GM21717 (cell line): ENCODE measurements around the gene NPSR1.
"Not testable (repeated sequence)": the region's sequence is repeated elsewhere in the genome, so short reads cannot be mapped to it uniquely, and the experiment has no call there.

Experiments
- ATAC-seq: cut with Tn5 transposase; IDR thresholded peaks from one replicate; pipeline ENCODE4 v1.9.1; 2021; ENCODE audit warnings: mild to moderate bottlenecking, moderate library complexity; ENCODE audit not compliant: unreplicated experiment

The NPSR1 gene

DNA sequence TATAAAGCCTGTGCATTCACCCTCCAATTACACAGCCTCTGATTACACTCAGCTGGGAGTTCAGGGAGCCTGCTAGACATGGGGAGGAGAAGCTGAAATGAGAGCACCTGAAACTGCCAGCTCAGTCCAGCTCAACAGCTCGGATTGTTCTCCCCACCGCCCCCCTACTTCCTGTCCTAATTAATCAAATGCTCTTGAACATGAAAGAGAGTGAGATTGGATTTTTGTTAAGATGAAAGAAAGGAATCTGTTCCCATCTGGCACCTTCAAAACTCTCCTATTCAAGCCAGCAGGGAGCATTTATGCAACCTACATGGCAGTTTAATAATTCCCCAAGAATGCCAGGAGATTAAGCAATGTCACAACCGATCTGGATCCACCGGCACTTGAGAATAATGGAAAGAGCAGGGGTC, 98.0 kb downstream of the NPSR1 start:
- no peak for ATAC-seq

DNA sequence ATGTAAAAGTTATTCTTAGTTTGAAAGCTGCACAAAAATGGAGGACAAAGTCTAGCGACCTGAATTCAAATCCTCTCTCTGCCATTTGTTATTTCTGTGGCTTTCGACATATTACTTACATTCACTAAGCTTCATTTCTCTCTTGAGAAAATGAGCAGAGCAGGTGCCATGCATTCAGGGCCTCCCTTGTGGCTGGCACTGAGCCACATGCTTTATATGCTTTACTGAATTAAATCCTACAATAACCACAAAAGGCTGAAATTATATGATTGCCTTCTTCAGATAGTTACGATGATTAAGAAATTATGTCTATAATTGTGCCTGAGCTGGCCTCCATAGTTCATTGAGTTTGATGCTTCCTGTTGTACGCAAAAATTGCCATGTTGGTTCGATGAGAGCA, 98.7 kb downstream of the NPSR1 start:
- ATAC-seq: no peak

DNA sequence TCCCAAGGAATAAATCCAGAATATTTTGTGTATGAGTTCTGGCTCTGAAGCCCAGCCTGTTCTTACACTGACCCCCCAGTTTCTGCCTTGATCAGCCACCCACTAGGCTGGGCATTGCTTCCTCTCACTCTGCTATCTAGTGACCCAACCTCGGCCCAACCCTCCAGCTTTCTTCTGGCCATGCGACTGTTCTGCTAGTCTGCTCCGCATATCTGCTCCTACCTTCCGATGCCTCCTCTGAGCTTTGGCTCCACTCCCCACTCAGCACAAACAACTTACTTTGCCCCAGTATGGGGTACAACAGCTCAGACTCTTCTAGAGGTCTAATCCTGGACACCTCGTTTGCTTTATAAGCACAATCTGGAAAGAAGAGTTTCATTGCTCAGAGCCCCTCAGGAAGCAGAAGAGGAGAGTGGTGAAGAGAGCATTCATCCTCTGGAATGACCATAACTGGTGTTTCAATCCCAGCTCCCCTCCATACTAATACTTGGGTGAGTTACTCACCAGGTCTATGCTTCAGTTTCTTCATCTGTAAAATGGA, 99.6 kb downstream of the NPSR1 start:
- ATAC-seq: no peak

DNA sequence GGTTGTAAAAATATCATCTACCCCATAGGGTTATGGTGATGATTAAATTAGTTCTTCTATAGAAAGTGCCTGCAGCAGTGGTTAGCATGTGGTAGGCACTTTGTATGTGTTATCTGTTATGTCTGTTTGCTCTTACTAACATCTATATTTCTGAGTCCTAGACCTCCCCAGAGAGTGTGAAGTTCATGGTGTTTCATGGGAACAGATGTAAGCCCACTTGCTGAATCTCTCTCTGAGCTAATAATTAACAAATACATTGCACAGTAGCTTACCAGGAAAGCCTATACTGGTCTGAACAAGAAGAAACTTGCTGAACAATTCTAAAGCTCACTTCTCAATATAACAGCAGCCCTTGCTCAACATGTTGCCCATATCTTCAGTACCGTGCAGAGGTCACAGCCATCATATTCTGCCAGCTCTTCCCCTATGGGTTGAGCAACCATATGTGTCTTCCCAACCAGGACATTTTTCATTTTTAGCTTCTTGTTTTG, 100.1 kb downstream of the NPSR1 start:
- ATAC-seq: no peak

DNA sequence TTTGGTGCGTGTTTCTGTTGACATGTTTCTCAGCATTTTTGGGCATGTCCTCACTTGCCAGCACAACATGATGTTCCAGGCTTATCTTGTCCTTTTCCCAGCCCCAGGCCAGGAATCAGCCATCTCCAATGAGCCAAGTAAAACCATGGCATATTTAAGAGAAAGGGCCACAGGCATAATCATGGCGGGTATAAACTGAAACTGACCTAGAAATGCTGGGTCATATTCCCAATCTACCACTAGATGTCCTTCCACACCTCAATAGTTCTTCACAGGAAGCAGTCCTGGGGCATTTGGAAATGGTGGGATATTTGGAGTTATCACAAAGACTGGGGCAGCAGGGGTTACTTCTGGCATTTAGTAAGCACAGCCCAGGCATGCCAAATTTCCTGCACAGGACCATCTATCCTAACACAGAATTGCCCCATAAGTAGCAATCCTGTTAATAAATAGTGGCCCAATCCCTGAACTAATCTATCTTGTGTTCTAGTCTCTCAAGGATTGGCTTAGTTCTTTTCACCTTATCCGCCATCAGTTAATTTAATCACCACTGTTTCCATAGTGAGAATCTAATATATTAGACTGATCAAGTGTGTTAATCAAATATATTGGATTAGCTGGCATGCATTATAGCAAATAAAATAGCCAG, 101.6 kb downstream of the NPSR1 start:
- peak; percentile 54 for ATAC-seq

DNA sequence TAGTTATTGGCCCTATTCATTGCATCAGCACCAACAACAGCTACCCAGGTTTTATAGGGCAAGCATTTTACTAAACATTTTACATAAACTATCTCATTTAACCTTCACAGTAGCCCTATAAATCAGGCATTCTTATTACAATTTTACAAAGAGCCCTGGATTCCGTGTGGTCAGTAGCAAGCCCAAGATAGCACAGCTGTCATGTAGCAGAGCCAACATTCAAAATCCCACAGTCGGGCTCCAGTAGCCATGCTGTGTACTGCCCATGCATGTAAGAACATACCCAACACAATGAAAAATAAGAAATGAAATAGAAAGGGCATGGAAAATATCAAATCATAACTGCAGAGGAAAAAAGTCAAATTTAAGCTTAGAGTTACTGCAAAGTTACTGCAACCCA, 102.3 kb downstream of the NPSR1 start:
- no peak for ATAC-seq

DNA sequence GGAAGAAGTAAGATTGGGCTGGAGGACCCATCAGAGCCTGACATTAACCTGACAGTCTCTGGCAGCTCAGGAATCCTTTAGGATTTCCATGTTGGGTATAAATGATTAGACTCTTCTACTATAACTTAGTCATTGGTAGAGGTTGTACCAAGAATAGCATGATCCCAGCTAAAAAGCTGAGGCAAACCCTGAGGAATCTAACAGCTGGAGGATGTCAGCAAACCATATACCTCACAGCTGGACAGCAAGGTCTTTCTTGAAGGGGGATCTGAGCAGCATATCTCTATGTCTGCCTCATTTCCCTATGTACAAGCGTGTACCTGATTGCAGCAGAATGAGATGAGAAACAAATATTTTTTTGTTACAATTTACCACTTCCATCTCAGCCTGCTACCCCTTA, 103.2 kb downstream of the NPSR1 start:
- ATAC-seq: no peak

DNA sequence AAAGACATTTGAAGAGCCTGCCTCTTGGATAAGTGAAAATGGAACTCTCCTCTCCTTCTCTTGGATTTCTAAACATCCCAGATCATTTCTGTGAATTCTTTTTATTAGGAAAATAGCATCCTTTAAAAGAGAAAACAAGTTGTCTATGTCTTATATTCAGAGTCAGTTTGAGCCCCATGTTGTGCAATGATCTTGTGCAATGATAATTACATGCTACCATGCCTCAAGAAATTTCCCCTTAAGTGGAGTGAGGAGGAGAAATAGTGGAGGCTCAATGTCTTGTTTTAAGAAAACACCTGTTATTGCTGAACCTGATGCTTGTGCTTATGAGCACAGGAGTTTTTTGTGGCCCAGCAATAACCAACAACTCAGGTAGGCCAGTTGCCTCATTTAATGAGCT, 103.6 kb downstream of the NPSR1 start:
- no peak for ATAC-seq

DNA sequence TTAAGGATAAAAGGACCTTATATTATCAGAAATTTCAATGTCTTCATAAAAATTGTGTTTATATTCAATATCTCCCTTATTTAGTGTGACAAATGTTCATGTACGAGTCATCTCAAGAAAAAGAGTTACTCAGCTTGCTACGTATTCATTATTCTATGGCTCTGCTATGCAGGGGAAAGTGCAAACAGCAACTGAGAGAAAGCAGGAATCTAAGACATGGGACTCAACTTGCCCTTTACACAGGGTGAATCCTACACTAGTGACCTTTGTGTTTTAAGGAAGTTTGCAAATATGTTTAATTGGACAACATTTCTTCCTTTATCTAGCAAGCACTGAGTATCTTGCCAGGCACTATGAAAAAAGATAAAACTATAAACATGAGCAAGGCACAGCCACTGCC, 104.7 kb downstream of the NPSR1 start:
- ATAC-seq: no peak

DNA sequence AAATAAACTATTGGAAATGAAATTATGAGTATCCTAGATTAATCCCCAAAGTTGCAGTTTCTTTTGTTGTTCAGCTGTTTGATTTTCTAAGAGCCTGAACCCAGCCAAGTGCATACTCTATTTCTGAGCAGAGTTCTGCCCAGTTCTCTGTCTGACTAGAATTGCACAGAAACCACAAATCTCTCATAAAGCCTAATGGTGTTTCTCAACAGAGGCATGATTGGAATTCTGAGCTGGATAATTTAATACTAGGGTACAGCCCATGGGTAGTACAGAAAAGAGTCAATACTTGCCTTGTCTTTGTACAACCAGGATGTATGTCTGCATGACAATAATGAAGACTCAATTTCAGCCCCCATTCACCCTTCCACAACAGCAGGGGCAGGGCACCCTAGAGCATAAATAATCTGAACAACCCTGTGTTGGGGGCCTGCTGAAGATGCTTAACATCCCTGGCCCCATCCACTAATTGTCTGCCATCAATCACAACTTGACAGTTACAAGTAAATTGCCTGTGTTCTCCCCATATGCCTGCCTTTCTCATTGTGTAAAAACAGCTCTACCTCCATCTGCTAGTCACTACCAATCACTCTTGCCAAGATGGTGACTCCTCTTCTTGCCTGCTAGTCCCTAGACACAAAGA, 114.4 kb downstream of the NPSR1 start:
- no peak for ATAC-seq

DNA sequence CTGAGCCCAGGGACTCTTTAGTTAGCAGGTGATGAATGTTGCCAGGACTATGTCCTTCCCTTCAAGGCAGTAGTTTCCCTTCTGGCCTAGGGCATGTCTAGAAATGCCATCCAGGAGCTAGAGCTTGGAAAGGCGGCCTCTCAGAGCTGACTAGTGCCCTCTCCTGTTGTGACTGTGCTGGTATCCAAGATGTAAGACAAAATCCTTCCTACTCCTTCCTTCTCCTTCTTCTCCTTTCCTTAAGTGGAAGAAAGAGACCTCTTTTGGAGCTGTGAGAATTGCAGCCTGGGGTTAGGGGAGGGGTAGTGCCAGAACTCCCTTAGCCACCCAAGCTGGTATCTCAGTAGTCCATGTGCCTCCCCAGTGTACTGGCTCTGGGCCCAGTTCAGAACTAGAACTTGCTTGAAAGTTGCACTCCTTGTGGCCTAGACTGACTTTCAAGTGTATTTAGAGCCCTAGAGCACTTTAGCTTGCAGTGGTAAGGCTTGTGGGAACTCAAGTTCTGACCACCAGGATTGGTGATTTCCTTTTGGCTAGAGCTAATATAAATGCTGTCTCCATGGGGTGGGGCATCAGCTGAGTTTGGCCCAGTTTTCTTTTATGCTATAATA, 118.8 kb downstream of the NPSR1 start:
- no peak for ATAC-seq

DNA sequence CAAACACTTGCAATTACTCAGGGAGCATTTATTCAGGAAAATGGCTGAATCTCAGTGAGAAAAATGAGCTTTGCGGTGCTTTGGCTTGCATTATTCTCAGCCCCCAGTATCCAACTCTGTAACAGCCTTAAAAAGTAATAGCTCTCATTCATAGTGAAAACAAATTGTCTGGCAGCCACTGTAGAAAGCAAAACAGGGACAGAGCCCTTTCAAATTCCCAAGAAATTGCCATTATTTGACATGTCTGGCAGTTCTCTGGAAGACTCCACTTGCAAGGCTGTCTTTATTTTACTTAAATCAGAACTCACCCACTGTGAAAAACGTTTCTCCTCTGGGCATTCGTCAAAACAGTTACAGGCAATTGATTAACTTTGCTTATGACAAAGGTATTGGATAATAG, 122.5 kb downstream of the NPSR1 start:
- no peak for ATAC-seq

DNA sequence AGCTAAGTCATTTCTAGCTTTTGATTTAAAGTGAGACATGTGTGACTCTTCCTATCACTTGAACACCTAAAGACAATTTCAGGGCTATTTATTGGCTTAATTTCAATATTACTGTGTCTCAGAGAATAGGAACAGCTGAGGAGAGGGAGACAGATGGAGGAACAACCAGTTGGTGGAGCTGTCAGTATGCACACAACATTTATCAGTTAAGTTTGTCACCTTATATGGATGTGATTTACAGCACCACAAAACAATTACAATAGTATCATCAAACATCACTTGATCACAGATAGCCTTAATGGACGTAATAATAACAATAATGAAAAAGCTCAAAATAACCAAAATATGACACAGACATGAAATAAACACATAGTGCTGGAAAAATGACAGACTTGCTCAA, 129.6 kb downstream of the NPSR1 start:
- ATAC-seq: no peak

DNA sequence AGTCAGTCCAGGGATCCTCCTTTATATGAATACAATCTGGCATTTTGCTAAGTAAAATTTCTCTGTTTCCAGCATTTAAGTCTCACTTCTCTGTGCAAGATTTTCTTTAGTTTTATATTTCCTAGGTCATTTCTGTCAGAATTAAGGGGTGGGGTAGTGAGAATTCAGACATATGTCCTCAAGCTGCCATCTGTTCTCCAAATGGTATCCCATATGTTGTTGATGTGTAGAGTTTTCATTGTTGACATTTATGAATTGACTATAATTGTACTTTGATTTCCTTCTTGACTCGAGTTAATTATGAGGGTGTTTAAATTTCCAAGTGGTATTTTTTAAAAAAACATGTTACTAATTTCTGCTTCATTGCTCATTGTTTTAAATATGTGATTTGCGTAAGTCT, 148.8 kb downstream of the NPSR1 start:
- no peak for ATAC-seq

DNA sequence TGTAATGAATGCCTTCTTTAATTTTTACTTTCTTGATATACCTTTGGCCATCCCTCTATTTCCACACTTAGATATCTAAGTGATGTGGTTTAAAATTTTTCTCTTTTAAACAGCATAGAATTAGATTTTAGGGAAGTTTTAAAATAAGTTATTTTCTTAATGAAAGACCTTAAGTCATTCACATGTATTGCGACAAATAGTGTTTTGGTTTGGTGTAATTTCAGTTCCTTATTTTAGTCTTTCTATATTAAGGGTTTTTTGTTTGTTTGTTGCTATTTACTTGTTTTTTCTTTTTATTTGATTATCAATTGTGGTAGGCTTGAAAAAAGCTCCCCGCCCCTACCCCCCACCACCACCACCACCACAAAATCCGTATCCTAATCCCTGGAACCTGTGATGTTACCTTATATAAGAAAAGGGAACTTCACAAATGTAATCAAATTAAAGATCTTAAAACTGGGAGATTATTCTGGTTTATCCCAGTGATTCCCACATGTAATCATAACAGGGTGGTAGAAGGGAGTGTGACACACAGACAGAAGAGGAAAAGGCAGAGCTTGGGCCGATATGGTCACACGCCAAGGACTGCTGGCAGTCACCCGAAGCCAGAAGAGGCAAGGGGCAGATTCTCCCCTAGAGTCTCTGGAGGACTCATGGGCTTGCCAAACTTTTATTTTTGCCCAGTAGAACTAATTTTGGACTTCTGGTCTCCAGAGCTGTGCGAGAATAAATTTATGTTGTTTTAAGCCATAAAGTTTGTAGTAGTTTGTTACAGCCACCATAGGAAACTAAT, 149.7 kb downstream of the NPSR1 start:
- no peak for ATAC-seq

DNA sequence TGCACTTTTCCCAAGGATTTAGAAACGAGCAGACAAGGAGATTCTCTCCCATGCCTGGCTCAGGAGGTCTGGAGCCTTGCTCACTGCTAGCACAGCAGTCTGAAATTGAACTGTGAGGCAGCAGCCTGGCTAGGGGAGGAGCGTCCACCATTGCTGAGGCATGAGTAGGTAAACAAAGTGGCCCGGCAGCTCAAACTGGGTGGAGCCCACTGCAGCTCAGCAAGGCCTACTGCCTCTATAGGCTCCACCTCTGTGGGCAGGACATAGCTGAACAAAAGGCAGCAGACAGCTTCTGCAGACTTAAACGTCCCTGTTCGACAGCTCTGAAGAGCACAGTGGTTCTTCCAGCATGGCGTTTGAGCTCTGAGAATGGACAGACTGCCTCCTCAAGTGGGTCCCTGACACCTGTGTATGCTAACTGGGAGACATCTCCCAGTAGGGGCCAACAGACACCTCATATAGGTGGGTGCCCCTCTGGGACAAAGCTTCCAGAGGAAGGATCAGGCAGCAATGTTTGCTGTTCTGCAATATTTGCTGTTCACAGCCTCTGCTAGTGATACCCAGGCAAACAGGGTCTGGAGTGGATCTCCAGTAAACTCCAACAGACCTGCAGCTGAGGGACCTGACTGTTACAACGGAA, 156.3 kb downstream of the NPSR1 start:
- not testable (repeated sequence) for ATAC-seq

DNA sequence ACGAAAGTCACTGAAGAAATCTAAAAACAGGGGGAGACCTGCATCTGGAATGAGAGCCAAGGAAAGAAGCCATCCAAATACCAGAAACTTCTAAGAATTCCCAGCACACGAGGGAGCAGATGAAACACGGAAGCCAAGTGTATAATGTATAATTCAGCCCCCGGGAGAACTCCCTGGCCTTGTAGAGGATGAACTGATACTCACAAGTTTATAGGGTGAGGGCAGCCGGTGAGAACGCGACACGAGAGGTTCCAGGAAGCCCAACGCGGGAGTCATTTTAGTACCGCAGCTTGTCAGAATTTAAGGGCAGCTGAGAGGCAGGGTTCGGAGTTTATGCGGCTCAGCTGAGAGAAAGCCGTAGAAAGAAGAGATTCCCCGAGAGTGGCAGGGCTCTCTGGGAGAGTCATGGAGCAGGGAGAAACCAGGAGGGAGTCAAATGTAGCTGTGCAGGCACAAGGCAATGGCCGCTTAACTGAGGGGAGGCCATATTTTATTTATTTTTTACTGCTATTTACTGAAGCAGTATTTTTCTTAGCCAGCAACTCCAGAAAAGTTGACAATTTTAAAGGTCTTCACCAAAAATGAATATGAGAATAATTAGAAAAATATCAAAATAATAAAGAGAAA, 164.0 kb downstream of the NPSR1 start:
- ATAC-seq: no peak

DNA sequence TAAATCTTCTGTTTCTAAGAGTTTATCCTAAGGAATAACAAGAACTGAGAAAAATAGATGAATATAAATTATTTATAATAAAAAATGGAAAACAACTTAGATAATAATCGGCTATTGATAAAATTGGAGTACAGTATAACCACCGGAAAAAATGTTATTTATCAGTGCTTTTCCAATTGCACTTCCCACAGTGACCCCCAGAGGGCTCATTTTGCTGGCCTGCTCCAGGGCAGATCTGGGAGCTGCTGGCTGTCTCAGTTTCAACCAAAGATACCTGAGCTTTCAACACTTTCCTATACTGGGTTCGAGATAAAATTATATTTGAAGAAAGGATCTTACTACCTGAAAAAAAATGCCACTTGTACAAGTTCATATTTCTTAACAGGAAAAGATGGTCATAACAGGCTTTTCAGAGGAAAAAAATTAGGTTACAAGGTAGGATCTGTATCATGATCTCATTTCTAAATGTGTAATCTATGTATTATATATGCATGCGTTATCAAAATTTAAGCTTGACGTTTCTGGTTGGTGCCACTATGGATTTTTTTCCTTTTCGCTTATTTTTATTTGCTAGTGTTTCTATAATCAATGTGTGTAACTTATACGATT, 165.7 kb downstream of the NPSR1 start:
- peak; percentile 95 for ATAC-seq

DNA sequence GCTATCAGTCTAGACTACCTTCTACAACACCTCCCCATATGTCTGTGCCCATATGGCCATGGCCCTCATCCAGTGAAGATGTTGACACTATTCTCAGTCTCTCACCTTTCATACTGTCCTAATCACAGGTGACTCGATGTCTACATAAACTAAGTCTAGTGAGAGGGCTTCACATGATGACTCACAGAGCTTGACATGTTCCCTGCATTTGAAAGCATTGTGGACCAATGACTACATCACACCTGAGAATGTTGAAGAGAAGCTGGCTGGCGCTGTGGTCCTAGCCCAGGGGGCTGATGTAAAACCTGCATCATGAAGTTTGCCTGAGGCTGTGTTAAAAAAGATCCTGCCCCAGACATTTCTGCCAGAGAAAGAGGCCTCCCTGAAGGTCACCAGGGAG, 167.2 kb downstream of the NPSR1 start:
- ATAC-seq: no peak

DNA sequence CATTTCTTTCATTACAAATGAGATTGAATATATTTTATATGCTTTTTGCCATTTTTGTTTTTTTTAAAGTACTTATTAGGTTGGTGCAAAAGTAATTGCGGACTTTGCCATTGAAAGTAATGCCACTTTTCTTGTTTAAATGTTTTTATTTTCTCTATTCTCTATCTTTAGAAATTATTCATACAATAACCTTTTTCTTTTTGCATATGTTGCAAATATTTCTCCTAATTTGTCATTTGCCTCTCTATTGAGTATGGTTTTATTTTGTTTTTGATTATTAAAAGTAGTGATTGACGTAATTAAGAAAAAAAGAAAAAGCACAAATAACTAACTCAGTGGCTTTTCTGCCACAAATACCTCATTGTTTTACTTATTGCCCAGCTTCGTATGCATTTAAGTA, 172.4 kb downstream of the NPSR1 start:
- no peak for ATAC-seq
